ENCODE measurements around the gene ARID3C.

Gene ARID3C

GRCh38 chr9:34611251-34611810 lies 17.5 kb downstream of the ARID3C start:
- DNase-seq, result no peak
- H4K5ac ChIP-seq (ENCODE audit: low read length), result peak overlapping the region; percentile 15
- H2AK5ac ChIP-seq (ENCODE audit: low read length), result peak overlapping the region; percentile 79
- H3K4me3 ChIP-seq (ENCODE audit: low read length), result peak overlapping the region; percentile 69
- no peak overlapping the region for H2BK120ac ChIP-seq (ENCODE audit: low read depth, low read length)
- H3K4me2 ChIP-seq (ENCODE audit: low read length), result peak overlapping the region; percentile 84
- WGBS (ENCODE audit: extremely low coverage, insufficient coverage, low lambda C conversion rate), result no CpG with 5 or more reads among the region's 10 CpGs
- peaks cover 3% of the 10 kb centered on the region for H3K4me1 ChIP-seq (ENCODE audit: control insufficient read depth, low read depth, low read length)
- peak overlapping the region; percentile 98 for H3K23ac ChIP-seq (ENCODE audit: low read length)
- peak overlapping the region; percentile 5 for H4K8ac ChIP-seq (ENCODE audit: low read depth, low read length)
- no peak overlapping the region for H2BK5ac ChIP-seq (ENCODE audit: low read length)
- H3K56ac ChIP-seq (ENCODE audit: low read length), result peak overlapping the region; percentile 94
- peak overlapping the region; percentile 61 for H3K4ac ChIP-seq (ENCODE audit: low read depth, low read length)
- no peak overlapping the region for H3K27ac ChIP-seq (ENCODE audit: low read depth, low read length)
- H3K18ac ChIP-seq (ENCODE audit: low read length), result peak overlapping the region; percentile 82
- no peaks in the 10 kb centered on the region for H3K36me3 ChIP-seq (ENCODE audit: control insufficient read depth, insufficient read depth, low read length)
- no peak overlapping the region for H2BK15ac ChIP-seq (replicated peaks; ENCODE audit: low read depth)
- no peaks in the 10 kb centered on the region for H3K79me1 ChIP-seq (ENCODE audit: low read length)
- H3K9ac ChIP-seq (ENCODE audit: low read length), result peak overlapping the region; percentile 95
- H3K79me2 ChIP-seq (ENCODE audit: control insufficient read depth, insufficient read depth, low read length), result no peaks in the 10 kb centered on the region
- H3K27me3 ChIP-seq (ENCODE audit: insufficient read depth, low read length, poor library complexity), result no peaks in the 10 kb centered on the region

DNA sequence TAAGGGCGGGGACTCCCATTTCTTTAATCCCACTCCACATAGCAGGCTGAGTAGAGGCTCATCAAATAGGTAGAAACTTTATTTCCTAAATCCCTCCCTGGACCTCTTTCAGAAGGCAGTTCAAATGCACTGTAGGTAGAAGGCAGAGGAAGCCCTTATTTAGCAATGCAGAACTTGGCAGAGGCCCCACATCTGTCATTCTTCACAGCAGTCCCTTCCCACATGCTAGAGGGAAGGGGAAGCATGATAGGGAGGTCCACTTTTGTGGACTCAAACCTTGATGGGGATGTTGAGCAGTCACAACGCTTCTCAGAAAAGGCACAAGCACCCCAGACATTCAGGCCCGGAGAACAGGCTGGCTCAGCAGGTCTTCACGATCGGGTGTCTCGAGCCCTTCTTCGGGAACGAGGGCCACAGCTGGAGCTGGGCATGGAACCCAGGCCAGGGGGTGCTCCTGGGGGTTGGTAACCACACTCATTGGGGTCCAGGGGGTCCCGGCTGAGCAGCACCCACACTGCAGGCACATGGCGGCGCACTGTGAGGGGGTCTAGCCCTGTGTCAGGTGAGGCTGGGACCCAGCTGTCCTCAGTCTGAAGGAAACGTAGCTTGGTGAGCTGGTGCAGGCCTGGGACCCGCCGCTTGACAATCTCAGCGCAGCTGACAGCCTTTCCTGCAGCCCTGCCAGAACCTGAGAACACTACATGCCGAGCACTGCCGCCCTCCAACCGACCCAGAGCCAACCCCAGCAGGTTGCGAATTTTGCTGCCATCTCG lies 18.2 kb downstream of the ARID3C start:
- Histone ChIP-seq H3K9ac (ENCODE audit: low read length) (no peak overlapping the region), H4K8ac (ENCODE audit: low read depth, low read length) (no peak overlapping the region), H3K27ac (ENCODE audit: low read depth, low read length) (no peak overlapping the region), H3K36me3 (ENCODE audit: control insufficient read depth, insufficient read depth, low read length) (no peaks in the 10 kb centered on the region), H3K23ac (ENCODE audit: low read length) (no peak overlapping the region), H2AK5ac (ENCODE audit: low read length) (no peak overlapping the region), H3K79me1 (ENCODE audit: low read length) (no peaks in the 10 kb centered on the region), H3K27me3 (ENCODE audit: insufficient read depth, low read length, poor library complexity) (no peaks in the 10 kb centered on the region), H2BK15ac (replicated peaks; ENCODE audit: low read depth) (no peak overlapping the region), H3K56ac (ENCODE audit: low read length) (peak overlapping the region; percentile 94), H3K18ac (ENCODE audit: low read length) (no peak overlapping the region), H3K4me2 (ENCODE audit: low read length) (no peak overlapping the region), H4K5ac (ENCODE audit: low read length) (no peak overlapping the region), H3K4ac (ENCODE audit: low read depth, low read length) (no peak overlapping the region), H3K4me3 (ENCODE audit: low read length) (no peak overlapping the region), H3K79me2 (ENCODE audit: control insufficient read depth, insufficient read depth, low read length) (no peaks in the 10 kb centered on the region), H2BK5ac (ENCODE audit: low read length) (no peak overlapping the region), H2BK120ac (ENCODE audit: low read depth, low read length) (no peak overlapping the region), H3K4me1 (ENCODE audit: control insufficient read depth, low read depth, low read length) (peaks cover 3% of the 10 kb centered on the region)
- no peak for DNase-seq
- WGBS (ENCODE audit: extremely low coverage, insufficient coverage, low lambda C conversion rate), result no CpG with 5 or more reads among the region's 20 CpGs

DNA sequence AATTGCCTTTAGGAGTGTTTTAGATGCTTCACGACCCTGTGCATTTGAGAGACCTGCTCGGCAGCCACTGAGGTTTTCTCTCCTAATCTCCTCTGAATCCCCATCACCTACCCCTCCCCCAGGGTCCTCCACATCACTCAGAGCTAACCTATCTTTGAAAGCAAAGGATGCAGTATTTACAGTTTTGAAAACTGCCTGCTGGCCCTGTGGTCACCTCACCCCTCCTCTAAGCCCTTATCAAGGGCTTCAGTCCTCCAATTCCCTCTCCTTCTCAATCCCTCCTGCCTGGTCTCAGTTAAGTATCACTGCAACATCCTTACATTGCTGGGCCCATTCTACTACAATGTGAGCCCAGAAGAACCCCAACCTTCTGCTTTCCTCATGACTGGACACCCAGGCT lies 21.5 kb downstream of the ARID3C start:
- no peak overlapping the region for H2BK15ac ChIP-seq (replicated peaks; ENCODE audit: low read depth)
- DNase-seq, result no peak
- no peak overlapping the region for H2BK5ac ChIP-seq (ENCODE audit: low read length)
- H3K36me3 ChIP-seq (ENCODE audit: control insufficient read depth, insufficient read depth, low read length), result no peaks in the 10 kb centered on the region
- peaks cover 3% of the 10 kb centered on the region for H3K4me1 ChIP-seq (ENCODE audit: control insufficient read depth, low read depth, low read length)
- WGBS (ENCODE audit: extremely low coverage, insufficient coverage, low lambda C conversion rate), result no CpG with 5 or more reads among the region's 2 CpGs
- no peak overlapping the region for H3K4me3 ChIP-seq (ENCODE audit: low read length)
- H3K23ac ChIP-seq (ENCODE audit: low read length), result no peak overlapping the region
- H3K27me3 ChIP-seq (ENCODE audit: insufficient read depth, low read length, poor library complexity), result no peaks in the 10 kb centered on the region
- no peak overlapping the region for H4K5ac ChIP-seq (ENCODE audit: low read length)
- no peak overlapping the region for H3K18ac ChIP-seq (ENCODE audit: low read length)
- H3K56ac ChIP-seq (ENCODE audit: low read length), result no peak overlapping the region
- no peaks in the 10 kb centered on the region for H3K79me2 ChIP-seq (ENCODE audit: control insufficient read depth, insufficient read depth, low read length)
- no peak overlapping the region for H2BK120ac ChIP-seq (ENCODE audit: low read depth, low read length)
- H3K4ac ChIP-seq (ENCODE audit: low read depth, low read length), result no peak overlapping the region
- H4K8ac ChIP-seq (ENCODE audit: low read depth, low read length), result no peak overlapping the region
- H3K27ac ChIP-seq (ENCODE audit: low read depth, low read length), result no peak overlapping the region
- no peaks in the 10 kb centered on the region for H3K79me1 ChIP-seq (ENCODE audit: low read length)
- H3K4me2 ChIP-seq (ENCODE audit: low read length), result no peak overlapping the region
- no peak overlapping the region for H2AK5ac ChIP-seq (ENCODE audit: low read length)
- H3K9ac ChIP-seq (ENCODE audit: low read length), result no peak overlapping the region

DNA sequence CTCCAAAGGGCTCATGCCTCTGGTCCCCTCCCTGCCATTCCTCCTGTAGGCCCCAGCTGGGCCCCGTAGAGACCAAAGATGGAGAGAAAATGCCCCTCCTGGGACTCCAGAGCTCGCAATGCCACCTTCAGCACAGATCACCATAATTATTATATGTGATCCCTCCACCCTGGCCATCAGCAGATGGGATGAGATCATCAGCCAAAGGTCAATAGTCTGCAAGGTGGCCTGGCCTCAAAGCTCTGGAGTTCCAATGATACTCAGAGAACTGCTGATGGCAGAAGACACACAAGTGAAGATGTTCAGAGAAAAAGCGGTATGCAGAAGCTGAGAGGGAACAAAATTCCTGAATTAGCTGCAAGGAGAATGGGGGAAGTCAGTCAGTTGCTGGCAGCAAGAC lies 22.0 kb downstream of the ARID3C start:
- no CpG with 5 or more reads among the region's 3 CpGs for WGBS (ENCODE audit: extremely low coverage, insufficient coverage, low lambda C conversion rate)
- no peak overlapping the region for H4K5ac ChIP-seq (ENCODE audit: low read length)

GRCh38 chr9:34606190-34606589 lies 22.7 kb downstream of the ARID3C start:
- Histone ChIP-seq H3K18ac (ENCODE audit: low read length) (no peak overlapping the region), H3K4me3 (ENCODE audit: low read length) (no peak overlapping the region), H3K4me2 (ENCODE audit: low read length) (no peak overlapping the region), H2BK15ac (replicated peaks; ENCODE audit: low read depth) (no peak overlapping the region), H3K9ac (ENCODE audit: low read length) (no peak overlapping the region), H3K27ac (ENCODE audit: low read depth, low read length) (no peak overlapping the region), H3K27me3 (ENCODE audit: insufficient read depth, low read length, poor library complexity) (no peaks in the 10 kb centered on the region), H3K4me1 (ENCODE audit: control insufficient read depth, low read depth, low read length) (no peaks in the 10 kb centered on the region), H3K79me1 (ENCODE audit: low read length) (no peaks in the 10 kb centered on the region), H3K23ac (ENCODE audit: low read length) (no peak overlapping the region), H3K4ac (ENCODE audit: low read depth, low read length) (no peak overlapping the region), H3K56ac (ENCODE audit: low read length) (no peak overlapping the region), H2BK120ac (ENCODE audit: low read depth, low read length) (no peak overlapping the region), H2AK5ac (ENCODE audit: low read length) (no peak overlapping the region), H3K79me2 (ENCODE audit: control insufficient read depth, insufficient read depth, low read length) (no peaks in the 10 kb centered on the region), H4K8ac (ENCODE audit: low read depth, low read length) (no peak overlapping the region), H3K36me3 (ENCODE audit: control insufficient read depth, insufficient read depth, low read length) (no peaks in the 10 kb centered on the region), H2BK5ac (ENCODE audit: low read length) (no peak overlapping the region), H4K5ac (ENCODE audit: low read length) (no peak overlapping the region)
- DNase-seq, result no peak

More for the DNA sequence above, 22.0 kb downstream of the ARID3C start:
- Histone ChIP-seq H2AK5ac (ENCODE audit: low read length) (no peak overlapping the region), H3K9ac (ENCODE audit: low read length) (no peak overlapping the region), H3K36me3 (ENCODE audit: control insufficient read depth, insufficient read depth, low read length) (no peaks in the 10 kb centered on the region), H3K56ac (ENCODE audit: low read length) (no peak overlapping the region), H3K79me1 (ENCODE audit: low read length) (no peaks in the 10 kb centered on the region), H3K27me3 (ENCODE audit: insufficient read depth, low read length, poor library complexity) (no peaks in the 10 kb centered on the region), H2BK15ac (replicated peaks; ENCODE audit: low read depth) (no peak overlapping the region), H3K4me3 (ENCODE audit: low read length) (no peak overlapping the region), H3K4me1 (ENCODE audit: control insufficient read depth, low read depth, low read length) (peaks cover 3% of the 10 kb centered on the region), H2BK120ac (ENCODE audit: low read depth, low read length) (no peak overlapping the region), H3K23ac (ENCODE audit: low read length) (no peak overlapping the region), H3K4me2 (ENCODE audit: low read length) (no peak overlapping the region), H3K27ac (ENCODE audit: low read depth, low read length) (no peak overlapping the region), H3K79me2 (ENCODE audit: control insufficient read depth, insufficient read depth, low read length) (no peaks in the 10 kb centered on the region), H2BK5ac (ENCODE audit: low read length) (no peak overlapping the region), H4K8ac (ENCODE audit: low read depth, low read length) (no peak overlapping the region), H3K18ac (ENCODE audit: low read length) (no peak overlapping the region), H3K4ac (ENCODE audit: low read depth, low read length) (no peak overlapping the region)
- DNase-seq, result no peak
